ENCODE data around the gene ING4. TPM values are rescaled to one million over a fixed set of nuclear protein-coding genes. Genes with fewer than 3 reads are reported as not detected.
A peak's percentile ranks its signal among the peaks of the same experiment; 100 is the strongest.

ING4 gene
- total RNA-seq, 2 donors from 2014 or later = 27.6 to 28.0 TPM

DNA sequence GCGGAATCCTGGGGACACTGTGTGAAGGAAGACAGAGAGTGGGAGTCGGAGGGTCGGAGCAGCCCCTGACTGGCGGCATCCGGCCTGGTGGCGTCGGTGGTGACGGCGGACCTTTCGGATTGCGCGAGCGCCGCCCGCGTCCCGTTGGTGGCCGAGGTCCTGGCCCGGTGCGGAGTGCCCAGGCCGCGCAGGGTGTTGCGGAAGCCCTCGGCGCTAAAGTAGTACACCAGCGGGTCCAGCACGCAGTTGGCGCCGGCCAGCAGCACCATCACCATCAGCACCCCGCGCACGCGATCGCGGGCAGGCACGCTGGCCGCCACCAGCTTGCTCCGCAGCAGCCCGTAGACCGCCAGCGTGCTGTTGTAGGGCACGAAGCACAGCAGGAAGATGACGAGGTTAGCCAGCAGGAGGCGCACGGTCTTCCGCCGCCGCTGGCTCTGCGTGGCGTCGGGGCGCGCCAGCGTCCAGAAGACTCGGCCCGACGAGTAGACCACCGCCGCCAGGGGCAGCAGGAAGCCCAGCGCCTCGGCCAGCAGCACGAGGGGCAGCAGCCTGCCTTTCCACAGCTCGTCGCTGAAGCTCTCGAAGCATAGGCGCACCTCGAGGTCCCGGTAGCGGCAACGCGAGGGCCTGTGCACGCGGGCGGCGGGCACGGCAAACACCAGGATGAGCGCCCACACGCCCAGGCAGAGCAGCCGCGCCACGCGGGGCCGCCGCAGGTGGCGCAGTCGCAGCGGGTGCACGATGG lies 42.6 kb downstream of the ING4 start:
- Mint-ChIP-seq H3K36me3 (ENCODE audit: insufficient read depth in 2 of 2) (no peaks in the 10 kb centered on the region), H3K4me3 (peak overlapping the region; percentile 69 to 71), H3K9me3 (no peaks in the 10 kb centered on the region), H3K27ac (no peak overlapping the region), H3K27me3 (ENCODE audit: low read depth) (no peaks in the 10 kb centered on the region), H3K4me1 (ENCODE audit: low read depth) (peaks cover 7% of the 10 kb centered on the region)
- peak; percentile 57 to 71 for DNase-seq
- peak; percentile 76 to 86 for ATAC-seq (replicated peaks in 1 of 2)

DNA sequence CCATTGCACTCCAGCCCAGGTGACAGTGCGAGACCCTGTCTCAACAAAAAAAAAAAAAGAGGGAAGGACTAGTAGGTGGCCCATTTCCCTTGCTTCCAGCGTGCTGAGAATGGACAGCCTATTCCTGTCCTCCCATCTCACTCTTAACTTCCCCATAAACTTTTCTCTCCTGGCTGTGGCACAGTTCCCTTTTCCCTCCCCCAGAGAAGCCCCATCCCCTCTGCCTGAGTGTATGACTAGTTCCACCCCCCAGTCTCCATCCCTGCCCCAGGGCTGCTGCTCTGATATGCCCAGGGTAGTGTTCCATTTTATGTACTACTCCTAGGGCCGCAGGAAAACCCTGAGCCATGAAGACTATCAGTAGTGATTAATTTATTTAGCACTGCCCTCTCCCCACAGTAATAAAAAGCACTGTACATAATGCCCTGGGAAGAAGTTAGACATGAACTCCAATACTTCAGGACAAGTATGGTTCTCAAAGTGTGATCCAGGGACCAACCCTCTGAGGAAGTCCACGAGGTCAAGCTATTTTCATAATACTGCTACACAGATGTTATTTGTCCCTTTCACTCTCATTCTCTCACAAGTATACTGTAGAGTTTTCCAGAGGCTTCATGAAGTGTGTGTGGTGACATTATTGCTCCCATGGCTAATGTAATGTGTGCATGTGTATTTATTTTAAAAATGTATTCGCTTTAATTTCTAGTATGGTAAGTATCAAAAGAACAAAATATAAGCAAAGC lies 44.3 kb downstream of the ING4 start:
- no peaks in the 10 kb centered on the region for H3K36me3 Mint-ChIP-seq (ENCODE audit: insufficient read depth in 2 of 2)
- no peaks in the 10 kb centered on the region for H3K27me3 Mint-ChIP-seq (ENCODE audit: low read depth)
- DNase-seq (no peak), ATAC-seq (replicated peaks in 1 of 2) (no peak)
- H3K4me1 Mint-ChIP-seq (ENCODE audit: low read depth) = peaks cover 12% of the 10 kb centered on the region
- H3K4me3 Mint-ChIP-seq = no peak overlapping the region
- no peaks in the 10 kb centered on the region for H3K9me3 Mint-ChIP-seq
- H3K27ac Mint-ChIP-seq = peak overlapping the region; percentile 72

DNA sequence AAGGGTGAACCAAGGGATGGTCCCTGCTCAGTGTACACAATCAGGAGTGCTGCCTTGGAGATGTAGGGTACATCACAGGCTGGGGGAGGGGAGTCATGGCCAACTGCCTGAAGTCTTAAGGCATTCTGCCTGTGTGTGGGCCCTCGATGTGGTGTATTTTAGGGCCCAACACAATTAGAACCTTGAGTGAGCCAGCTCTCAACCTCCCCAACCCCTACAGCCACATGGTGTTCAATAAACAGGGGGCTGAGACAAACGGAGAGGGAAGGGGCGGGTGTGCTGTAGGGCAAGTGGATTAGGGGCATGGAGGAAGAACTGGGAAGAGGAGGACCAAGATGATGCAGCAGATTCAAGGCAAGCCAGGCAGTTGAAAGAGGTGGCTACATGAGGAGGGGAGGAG lies 47.1 kb downstream of the ING4 start:
- Mint-ChIP-seq H3K27me3 (ENCODE audit: low read depth) (no peaks in the 10 kb centered on the region), H3K36me3 (ENCODE audit: insufficient read depth in 2 of 2) (no peaks in the 10 kb centered on the region), H3K9me3 (no peaks in the 10 kb centered on the region), H3K4me1 (ENCODE audit: low read depth) (peaks cover 11% of the 10 kb centered on the region), H3K4me3 (no peak overlapping the region), H3K27ac (no peak overlapping the region)
- DNase-seq (no peak), ATAC-seq (replicated peaks in 1 of 2) (no peak)

DNA sequence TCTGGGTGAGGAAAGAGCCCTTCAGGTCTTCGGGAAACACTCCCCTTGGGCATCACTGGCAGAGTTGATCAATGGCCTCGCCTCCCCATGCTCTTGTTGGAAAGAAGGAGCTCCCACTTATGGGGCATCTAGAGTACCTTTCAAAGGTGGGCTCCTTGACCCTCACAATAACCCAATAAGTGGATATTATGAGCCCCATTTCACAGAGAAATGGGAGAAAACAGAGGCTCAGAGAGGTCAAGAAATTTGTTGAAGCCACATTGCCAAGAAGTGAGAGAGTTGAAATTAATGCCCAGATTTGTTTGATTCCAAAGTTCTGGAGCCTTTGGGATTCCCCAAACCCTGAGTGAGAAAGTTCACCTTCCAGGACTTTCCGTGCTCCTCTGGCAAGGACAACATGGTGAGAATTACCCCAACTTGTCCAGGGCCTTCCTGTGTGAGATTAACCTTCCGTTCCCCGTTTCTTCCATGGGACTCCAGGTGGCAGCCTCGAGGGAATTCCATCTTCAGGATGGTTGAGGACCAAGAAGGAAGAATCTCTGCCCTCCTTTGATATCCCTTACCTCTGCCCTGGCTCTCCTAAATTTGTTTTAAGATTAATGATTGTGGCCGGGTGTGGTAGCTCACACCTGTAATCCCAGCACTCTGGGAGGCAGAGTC lies 48.3 kb downstream of the ING4 start:
- Mint-ChIP-seq H3K36me3 (ENCODE audit: insufficient read depth in 2 of 2) (no peaks in the 10 kb centered on the region), H3K27ac (no peak overlapping the region), H3K4me3 (no peak overlapping the region), H3K9me3 (no peaks in the 10 kb centered on the region), H3K4me1 (ENCODE audit: low read depth) (peaks cover 11% of the 10 kb centered on the region), H3K27me3 (ENCODE audit: low read depth) (no peaks in the 10 kb centered on the region)
- DNase-seq = no peak
- no peak for ATAC-seq (replicated peaks in 1 of 2)

DNA sequence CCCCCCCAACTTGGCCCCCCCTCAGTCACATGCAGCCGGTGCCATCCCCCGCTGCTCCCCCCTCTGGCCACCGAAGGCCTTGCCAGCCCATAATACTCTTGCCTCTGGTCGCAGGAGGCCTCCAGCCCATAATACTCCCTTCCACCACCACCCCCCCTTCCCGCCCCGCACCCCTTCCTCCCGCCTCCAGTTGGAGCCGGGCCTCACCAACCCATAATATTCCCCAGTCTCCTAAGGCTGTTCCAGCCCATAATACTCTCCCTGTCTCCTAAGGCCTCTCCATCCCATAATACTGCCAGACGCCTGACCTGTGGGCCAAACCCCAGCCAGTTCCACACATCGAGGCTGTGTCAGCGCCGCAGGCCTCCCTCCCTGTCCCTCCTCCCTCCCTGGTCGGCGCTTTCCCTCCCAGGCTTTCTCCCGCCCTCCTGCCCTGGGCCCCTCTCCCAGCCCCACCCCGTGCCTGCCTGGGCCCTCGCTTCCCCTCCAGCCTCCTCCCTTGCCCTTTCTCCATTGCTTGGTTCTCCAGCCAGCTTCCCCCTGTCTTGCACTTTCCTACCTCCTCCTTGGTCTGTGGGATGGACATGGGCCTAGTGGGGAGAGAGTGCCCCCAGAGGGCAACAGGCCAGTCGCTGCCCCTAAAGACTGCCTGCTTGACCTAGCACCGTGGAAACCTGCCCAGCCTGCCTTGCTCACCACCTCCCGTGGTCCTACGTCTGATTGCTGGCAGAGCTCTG lies 49.0 kb downstream of the ING4 start:
- H3K27me3 Mint-ChIP-seq (ENCODE audit: low read depth) = no peaks in the 10 kb centered on the region
- no peaks in the 10 kb centered on the region for H3K36me3 Mint-ChIP-seq (ENCODE audit: insufficient read depth in 2 of 2)
- ATAC-seq (replicated peaks in 1 of 2) (peak; percentile 16 to 29), DNase-seq (peak in 1 of 2 donors; percentile 27)
- no peaks in the 10 kb centered on the region for H3K9me3 Mint-ChIP-seq
- H3K27ac Mint-ChIP-seq = no peak overlapping the region
- H3K4me1 Mint-ChIP-seq (ENCODE audit: low read depth) = peaks cover 11% of the 10 kb centered on the region
- H3K4me3 Mint-ChIP-seq = no peak overlapping the region

DNA sequence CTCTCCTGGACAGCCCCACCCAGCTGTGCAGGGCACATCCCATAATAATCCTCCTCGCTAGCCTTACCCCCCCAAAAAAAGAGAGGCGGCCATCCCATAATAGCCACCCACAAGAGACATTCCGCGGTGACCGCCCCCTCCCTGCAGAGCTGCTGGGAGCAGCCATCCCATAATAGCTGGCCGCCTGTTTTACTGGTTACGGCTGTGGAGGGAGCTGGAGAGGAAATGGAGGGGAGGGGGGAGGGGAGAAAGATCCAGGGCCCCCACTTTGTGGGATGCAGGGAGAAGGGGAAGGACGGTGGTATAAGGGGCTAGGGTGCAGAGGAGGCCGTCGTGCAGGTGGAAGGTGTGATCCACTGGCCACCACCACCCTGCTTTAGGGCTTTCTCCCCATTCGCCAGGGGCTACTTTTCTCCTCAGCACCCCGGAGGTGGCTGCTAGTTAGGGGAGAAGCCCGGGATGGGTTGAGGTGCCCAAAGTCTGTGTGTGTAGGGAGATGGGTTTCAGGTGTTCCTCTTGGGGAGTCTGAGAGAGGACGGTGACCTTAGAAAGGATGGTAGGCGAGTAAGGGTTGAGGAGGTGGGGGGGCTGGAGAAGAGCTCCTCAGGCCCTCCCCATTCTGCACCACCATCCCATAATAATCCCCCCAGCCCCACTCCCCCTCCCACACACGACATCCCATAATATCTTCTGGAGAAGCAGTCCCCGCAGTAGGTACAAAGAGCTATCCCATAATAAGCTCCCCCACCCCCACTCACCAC lies 49.7 kb downstream of the ING4 start:
- Mint-ChIP-seq H3K4me1 (ENCODE audit: low read depth) (peaks cover 11% of the 10 kb centered on the region), H3K9me3 (no peaks in the 10 kb centered on the region), H3K27ac (no peak overlapping the region), H3K27me3 (ENCODE audit: low read depth) (no peaks in the 10 kb centered on the region), H3K4me3 (no peak overlapping the region), H3K36me3 (ENCODE audit: insufficient read depth in 2 of 2) (no peaks in the 10 kb centered on the region)
- no peak for DNase-seq
- ATAC-seq (replicated peaks in 1 of 2) = no peak

DNA sequence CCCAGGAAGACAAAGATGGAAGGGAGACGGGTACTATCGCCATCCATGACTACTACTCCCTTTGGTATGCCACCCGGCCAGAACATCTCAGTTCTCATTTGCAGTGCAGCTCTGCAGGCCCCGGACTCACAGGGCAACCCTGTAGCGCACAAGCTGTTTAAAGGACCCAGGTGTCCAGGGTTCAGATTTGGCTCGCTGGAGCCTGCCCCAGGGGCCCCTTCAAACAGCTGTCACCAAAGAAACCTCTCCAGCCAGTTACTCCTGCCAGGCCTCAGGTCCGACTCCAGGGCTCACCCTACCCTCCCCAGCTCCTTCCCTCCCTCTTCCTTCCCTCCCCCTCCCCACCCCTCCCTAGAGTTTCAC lies 50.3 kb downstream of the ING4 start:
- Mint-ChIP-seq H3K9me3 (no peaks in the 10 kb centered on the region), H3K27me3 (ENCODE audit: low read depth) (no peaks in the 10 kb centered on the region), H3K36me3 (ENCODE audit: insufficient read depth in 2 of 2) (no peaks in the 10 kb centered on the region), H3K4me3 (peak overlapping the region; percentile 9), H3K4me1 (ENCODE audit: low read depth) (peaks cover 11% of the 10 kb centered on the region), H3K27ac (no peak overlapping the region)
- ATAC-seq (replicated peaks in 1 of 2) (no peak), DNase-seq (no peak)

DNA sequence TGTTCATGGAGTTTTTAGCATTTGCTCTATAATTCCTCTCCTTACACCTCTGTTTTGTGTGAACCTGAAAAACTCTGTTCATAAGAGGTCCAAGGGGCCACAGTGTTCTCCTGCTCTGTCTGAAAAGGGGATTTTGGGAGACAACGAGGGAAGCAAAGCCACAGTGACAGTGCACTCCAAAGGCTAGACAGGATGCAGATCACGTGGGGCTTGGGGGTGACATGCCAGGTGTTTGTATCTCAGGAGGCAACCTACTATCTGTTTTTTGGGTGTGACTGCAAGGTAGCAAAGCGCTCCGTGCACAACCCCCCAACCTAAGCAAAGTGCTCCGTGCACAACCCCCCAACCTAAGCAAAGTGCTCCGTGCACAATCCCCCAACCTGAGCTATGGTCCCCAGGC lies 50.7 kb downstream of the ING4 start:
- no peak for ATAC-seq (replicated peaks in 1 of 2)
- no peak for DNase-seq
- no peaks in the 10 kb centered on the region for H3K36me3 Mint-ChIP-seq (ENCODE audit: insufficient read depth in 2 of 2)
- no peaks in the 10 kb centered on the region for H3K9me3 Mint-ChIP-seq
- H3K27ac Mint-ChIP-seq = peak overlapping the region; percentile 10
- peaks cover 11% of the 10 kb centered on the region for H3K4me1 Mint-ChIP-seq (ENCODE audit: low read depth)
- H3K27me3 Mint-ChIP-seq (ENCODE audit: low read depth) = no peaks in the 10 kb centered on the region
- H3K4me3 Mint-ChIP-seq = peak overlapping the region; percentile 9 to 38

DNA sequence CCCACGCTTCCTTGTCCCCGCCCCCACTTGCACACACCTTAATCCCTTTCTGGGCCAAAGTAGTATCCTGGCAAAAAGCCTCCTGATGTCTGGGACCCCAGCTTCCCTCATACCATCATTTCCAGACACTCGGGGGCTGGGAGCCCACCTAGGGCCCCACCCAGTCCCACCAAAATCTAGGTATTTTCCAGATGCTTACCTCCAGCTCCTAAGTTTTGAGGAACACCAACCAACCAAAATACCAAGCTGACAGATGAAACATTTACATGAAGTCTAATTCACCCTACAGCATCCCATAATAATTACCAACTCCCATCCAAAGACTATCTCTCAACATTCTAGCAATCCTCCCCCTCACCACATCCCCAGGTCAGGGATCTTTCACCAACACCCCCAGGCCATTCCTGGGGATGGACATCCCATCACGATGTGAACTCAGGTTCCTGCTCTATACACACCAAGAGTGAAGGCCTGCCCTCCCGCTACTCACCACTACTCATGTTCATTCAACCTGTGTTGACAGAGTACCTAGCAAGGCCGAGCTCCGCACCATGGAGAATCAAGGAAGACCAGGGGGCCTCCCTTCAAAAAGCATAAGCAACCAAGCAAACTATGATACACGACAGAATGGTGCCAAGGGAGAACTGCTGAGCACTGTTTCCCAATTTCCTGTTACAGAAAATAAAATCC lies 54.2 kb downstream of the ING4 start:
- DNase-seq (peak in 1 of 2 donors; percentile 47), ATAC-seq (replicated peaks in 1 of 2) (no peak)
- Mint-ChIP-seq H3K9me3 (no peaks in the 10 kb centered on the region), H3K4me1 (ENCODE audit: low read depth) (peaks cover 25% of the 10 kb centered on the region), H3K4me3 (no peak overlapping the region), H3K27ac (no peak overlapping the region), H3K27me3 (ENCODE audit: low read depth) (no peaks in the 10 kb centered on the region), H3K36me3 (ENCODE audit: insufficient read depth in 2 of 2) (peaks cover 11 to 16% of the 10 kb centered on the region in 2 donors)

DNA sequence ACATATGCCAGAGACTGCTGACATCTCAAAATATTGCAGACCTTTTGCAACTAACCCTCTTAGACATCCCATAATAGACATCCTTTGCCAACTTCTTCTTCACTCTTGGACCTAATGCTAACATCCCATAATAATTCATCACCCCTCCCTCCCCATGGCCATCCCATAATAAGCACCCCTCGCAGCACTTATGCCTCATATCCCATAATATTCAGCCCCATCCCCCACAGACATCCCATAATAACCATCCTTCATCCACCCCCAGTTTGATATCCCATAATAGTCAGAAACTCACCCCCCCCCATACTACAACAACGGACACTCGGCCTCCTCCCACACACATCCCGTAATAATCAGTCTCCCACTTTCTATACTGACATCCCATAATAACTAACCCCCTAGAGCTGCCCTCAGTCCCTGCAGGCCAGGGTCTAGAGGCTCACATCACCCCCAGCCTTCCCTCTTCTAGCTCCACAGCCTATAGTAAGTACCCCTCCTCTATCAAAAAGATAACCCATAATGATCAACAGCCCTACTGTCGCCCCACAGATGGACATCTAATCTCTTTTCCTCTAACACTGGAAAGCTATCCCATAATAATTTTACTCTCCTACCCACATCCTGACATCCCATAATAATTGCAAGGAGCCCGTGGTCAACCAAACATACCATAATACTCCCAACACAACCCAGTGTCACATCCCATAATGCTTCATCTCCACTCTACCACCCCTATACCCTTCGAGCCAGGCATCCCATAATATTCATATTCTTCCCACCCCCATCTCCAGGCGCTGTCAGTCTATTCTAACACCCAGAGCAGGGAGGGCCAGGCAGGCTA lies 54.9 kb downstream of the ING4 start:
- DNase-seq (peak; percentile 55 to 73), ATAC-seq (replicated peaks in 1 of 2) (peak; percentile 42 to 48)
- Mint-ChIP-seq H3K4me3 (no peak overlapping the region), H3K4me1 (ENCODE audit: low read depth) (peaks cover 27% of the 10 kb centered on the region), H3K27me3 (ENCODE audit: low read depth) (no peaks in the 10 kb centered on the region), H3K9me3 (no peaks in the 10 kb centered on the region), H3K36me3 (ENCODE audit: insufficient read depth in 2 of 2) (peaks cover 15 to 20% of the 10 kb centered on the region in 2 donors), H3K27ac (no peak overlapping the region)

DNA sequence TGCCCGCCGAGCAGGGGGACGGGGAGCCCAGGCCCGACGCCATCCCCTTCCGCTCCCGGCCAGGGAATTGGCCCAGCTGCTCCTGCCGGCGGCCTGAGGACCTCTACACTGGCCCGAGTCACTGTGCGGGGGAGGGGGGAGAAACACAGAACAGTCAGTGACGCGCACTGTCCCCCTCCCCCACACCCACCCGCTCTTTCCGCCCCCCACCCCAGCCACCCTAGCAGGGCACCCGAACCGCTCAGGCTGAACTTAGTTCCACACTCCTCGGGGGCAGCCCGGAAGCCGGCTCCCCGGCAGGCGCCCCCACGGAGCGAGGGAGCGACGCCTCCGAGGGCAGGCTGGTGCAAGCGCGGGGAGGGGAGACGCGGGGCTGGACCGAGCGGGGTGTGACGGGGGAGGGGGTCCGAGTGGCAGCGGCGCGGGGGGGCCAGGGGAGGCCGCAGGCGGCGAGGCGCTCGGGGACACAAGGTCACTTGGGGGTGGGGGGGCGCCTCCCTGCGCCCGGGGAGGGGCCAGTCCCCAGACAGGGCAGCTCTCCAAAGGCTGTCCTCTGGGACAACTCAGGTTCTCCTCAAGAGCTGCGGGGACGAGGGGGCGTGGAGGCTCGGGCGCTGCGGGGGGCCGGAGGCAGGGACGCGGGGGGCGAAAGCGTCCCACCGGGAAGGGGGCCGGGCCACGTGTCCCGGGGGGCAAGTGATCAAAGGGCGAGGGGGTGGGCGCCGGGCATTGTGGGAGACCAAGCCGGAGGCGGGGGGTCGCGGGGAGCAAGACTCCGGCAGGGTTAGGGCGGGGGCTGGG lies 56.4 kb downstream of the ING4 start:
- no peak overlapping the region for H3K4me3 Mint-ChIP-seq
- ATAC-seq (replicated peaks in 1 of 2) = peak; percentile 31 to 41

More for the DNA sequence above, 56.4 kb downstream of the ING4 start:
- H3K27me3 Mint-ChIP-seq (ENCODE audit: low read depth) = no peaks in the 10 kb centered on the region
- DNase-seq = peak; percentile 66 to 67
- H3K36me3 Mint-ChIP-seq (ENCODE audit: insufficient read depth in 2 of 2) = peaks cover 23 to 28% of the 10 kb centered on the region in 2 donors
- no peak overlapping the region for H3K27ac Mint-ChIP-seq
- H3K4me1 Mint-ChIP-seq (ENCODE audit: low read depth) = peaks cover 42% of the 10 kb centered on the region
- no peaks in the 10 kb centered on the region for H3K9me3 Mint-ChIP-seq
